ENCODE data around the gene ACP3.

ACP3 gene

DNA sequence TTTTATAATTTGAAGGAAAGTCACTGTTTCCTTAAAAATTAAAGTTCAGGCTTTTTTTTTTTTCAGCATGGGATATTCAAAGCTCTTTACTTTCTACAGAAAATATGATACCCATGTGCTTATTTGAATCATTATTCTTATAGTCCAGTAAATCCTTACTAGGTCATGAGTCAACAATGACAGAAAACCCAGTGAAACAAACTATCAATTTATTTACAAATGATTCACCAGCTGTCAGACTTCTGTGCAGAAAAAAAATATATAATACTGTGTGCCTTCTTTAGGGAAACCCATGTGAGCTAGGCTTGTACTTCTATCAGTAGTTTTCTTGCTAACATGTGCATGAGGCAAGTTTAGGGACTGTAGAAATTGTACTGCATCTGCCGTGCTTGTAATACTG is 1.2 kb downstream of the ACP3 start:
- DNase-seq (ENCODE audit: low read depth, low spot score), result no peak

DNA sequence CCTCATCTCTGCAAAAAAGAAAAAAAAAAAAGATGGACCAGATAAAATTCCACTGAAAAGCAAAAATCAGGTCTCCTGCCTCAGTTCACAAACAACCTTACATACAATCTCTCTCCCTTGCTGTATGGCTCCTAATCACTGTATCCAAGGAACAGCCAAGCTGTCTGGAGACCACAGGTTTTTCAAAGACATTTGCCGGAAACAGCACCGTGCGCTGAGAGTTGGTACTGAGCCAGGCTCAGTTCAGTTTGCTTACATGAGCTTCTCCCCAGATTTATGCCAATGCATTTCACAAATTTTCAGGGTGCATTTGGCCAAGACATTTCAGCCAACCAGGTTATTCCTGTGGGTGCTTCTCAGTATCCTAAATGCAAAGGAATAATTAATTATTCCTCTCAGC is 4.1 kb downstream of the ACP3 start:
- no peak for DNase-seq (ENCODE audit: low read depth, low spot score)

DNA sequence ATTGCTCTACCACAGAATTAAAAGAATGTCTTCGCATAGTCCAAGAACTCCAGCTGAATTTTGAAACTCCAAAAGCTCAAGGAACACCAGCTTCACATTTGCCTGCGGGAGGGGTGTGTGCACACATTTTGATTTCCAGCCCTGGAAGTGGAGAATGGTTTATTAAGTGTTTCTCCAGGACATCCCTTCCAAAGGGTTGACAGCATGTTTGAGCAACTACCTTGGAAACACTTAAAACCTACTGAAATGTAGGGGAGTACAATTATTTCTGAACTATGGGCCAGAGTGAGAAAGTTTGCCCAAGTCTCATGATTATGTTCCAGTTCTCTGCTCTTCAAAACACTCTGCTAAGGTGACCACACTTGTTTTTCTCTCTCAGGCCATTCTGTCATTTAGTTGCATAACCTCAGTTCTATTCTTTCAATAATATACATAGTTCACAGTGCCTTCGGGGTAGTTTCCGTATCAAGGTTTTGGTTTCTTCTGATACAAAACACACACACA is 7.9 kb downstream of the ACP3 start:
- no peak for DNase-seq (ENCODE audit: low read depth, low spot score)

DNA sequence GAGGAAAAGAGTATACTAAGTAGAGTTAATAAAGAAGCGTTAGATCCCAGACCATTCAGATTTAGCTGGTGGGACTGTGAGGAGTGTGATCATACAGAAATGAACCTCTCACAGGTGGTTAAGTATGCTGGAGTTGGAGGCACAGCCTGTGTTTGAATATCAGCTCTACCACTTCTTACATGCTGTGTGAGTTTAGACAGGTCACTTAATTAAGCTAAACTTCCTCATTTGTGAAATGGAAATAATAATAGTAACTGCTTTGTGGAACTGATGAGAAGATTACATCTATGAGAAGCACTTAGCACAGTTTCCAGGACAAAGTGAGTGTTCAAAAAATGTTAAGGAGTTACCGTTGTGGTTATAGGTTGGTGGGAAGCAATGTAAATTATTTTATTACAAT is 8.4 kb downstream of the ACP3 start:
- DNase-seq (ENCODE audit: low read depth, low spot score), result no peak

DNA sequence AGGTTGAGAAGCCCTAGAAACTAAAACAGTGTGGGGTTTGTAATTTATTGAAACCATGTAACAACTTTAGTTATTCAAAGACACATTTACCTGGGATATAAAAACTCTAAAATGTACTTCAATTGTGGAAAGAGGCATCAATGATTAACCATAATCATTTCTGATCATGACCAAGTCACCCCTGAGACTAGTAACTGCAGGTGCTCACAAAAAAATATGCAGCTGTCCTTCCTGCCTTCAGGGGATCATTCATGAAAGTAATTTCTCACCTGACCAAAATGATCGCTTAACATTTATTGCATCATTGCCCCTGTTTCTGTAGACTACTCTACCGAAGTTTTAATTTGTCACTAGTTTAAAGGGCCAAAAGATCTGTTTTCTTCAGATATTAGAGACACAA is 9.0 kb downstream of the ACP3 start:
- no peak for DNase-seq (ENCODE audit: low read depth, low spot score)

DNA sequence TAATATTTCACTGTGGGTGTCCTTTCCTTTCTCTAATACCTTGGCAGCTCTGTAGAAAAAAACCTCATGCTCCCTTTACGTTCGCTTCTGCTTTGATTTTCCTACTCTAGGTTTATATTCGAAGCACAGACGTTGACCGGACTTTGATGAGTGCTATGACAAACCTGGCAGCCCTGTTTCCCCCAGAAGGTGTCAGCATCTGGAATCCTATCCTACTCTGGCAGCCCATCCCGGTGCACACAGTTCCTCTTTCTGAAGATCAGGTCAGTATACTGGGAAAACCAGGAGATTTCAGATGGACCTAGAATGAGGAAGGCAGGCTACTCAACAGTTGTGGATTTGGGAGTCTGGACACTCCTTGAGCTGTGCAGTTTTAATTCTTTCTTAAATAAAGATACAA is 14.9 kb downstream of the ACP3 start:
- DNase-seq (ENCODE audit: low read depth, low spot score), result no peak

DNA sequence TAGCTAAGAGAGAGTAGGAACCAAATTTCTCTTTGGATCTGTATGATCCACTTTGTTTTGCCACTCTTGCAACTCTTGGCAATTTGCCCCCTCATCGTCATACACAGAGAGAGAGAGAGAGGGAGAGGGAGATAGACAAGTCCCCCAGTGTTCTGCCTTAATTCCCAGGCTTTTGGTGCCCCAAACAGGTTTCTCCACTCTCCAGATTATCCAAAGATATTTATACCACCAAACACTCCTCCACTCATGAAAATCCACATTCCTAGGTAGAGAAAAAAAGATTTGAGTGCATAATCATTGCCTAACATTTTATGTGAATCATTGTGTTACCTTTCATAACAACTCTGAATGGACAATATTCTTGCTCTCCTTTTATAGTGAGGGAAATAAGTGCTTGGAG is 15.3 kb downstream of the ACP3 start:
- DNase-seq (ENCODE audit: low read depth, low spot score), result no peak

DNA sequence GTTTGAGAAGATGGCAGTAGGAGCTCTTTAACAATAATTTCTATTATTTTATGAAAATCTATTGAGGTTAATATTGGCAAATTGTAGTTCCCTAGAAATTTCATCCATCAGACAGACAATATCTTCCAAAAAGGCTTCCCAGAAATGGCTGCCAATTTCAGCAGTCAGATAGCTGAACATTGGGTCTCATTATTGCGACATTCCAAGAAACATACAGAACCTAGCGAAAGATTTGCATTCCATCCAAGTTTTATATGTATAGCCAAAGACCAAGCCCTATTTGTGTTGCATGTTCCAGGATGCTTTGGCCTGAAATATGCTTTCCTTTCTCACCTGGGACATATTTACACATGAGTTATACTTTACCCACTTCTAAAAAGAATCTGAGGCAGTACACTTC is 24.5 kb downstream of the ACP3 start:
- no peak for DNase-seq (ENCODE audit: low read depth, low spot score)

DNA sequence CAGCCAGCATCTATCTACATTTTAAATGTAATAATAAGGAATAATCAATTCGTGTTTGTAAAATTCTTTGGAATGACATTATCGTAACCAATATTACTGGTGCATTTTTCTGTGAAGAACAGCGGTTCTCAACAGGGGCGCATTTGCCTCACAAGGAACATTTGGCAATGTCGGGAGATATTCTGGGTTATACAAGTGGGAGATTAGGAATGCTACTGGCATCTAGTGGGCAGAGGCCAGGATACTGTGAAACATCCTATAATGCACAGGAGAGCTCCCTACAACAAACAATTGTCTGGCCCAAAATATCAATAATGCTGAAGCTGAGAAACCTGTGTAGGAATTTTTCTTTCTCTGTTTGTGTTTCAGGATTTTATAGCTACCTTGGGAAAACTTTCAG is 25.0 kb downstream of the ACP3 start:
- no peak for DNase-seq (ENCODE audit: low read depth, low spot score)

DNA sequence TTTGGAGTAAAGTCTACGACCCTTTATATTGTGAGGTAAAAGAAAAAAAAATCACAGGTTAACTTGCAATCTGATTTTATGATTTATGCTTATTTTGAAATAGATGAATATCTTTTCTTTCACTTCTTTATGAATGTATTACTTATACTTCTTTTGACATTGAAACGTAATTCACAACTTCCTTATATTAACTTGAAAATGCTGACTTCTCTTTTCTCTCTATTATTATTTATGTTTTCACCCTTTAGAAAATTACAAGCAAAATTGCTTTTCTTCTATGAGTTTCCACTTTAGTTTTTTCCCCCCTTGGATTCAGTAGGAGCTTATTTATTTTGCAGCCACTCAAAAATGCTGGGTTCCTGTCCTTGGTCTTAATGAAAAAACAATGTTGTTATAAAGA is 25.4 kb downstream of the ACP3 start:
- no peak for DNase-seq (ENCODE audit: low read depth, low spot score)

DNA sequence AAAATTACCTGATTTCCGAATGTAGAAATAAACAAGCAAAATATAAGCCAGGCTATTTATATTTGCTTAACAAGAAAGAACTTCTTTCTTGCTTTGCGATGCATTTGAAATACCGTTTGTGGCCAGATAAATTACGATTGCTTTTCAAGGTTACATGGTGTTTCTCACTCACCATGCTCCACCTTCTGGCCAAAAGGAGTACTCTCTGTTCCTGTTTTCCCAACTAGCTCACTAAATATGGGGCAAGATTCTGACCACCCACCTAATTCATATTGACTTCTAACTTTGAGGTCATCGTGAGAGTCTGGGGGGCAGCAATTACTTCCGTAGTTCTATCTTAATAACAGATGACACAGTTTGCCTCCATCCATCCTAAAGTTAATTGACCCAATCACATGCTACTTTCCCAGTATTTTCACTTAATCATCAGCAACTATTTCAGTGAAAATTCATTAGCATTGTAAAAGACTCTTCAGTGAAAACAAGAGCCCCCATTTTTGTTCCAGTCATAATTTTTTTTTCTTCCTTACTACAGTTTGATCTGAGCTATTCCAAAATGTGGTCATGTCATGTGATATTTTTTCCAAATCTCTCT is 25.9 kb downstream of the ACP3 start:
- peak; percentile 59 for DNase-seq (ENCODE audit: low read depth, low spot score)

DNA sequence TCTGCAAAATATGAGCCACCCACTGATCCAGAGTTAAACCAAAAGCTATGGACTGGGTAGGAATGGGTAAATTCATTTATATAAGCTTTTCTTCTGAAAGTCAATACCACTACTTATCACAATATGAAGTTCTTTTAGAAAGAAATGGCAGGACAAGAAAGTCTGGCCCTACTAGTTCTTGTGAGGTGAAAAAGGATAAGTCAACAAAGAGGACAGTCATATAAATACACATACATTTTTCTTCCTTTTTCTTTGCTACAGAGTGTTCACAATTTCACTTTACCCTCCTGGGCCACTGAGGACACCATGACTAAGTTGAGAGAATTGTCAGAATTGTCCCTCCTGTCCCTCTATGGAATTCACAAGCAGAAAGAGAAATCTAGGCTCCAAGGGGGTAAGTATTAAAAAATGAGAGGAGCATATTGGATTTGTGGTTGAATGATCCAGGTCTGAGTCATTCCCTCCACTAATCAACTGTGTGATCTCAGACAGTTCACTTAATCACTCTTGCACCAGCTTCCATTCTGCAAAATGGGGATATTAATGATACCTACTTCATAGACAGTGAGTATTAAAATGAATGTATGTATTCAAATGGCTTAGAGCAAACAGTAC is 27.6 kb downstream of the ACP3 start:
- DNase-seq (ENCODE audit: low read depth, low spot score), result no peak

DNA sequence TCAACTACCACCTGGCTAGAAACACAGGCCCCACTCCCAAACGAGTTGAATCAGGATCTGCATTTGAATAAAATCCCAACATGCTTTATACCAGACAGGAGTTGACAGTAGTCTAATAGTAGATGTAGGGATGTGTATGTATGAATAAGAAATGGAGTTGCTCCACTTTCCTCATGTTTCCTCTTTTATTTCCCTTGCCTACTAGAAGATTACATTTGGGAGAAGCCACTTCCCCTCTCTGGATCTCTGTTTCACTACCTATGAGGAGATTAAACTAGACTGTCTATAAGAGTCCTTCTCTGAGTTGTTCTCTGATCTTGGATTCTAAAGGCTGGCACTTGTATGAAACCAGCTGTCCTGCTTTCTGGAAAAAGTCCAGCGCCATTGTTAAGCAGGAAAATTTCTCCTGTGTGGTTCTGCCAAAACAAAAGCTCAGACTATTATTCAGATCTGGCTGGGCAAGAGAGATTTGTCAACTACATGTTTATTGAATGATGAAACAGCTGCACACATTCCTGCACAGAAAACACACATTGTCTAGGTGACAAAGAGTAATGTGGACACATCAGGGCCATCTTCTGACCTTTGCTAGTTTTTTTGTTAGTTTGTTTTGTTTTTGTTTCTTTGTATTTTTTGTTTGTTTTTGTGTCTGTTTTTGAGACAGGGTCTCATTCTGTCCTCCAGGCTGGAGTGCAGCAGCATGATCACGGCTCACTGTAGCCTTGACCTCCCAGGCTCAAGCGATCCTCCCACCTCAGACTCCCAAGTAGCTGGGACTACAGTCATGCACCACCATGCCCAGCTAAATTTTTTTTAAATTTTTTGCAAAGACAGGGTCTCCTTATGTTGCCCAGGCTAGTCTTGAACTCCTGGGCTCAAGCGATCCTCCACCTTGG is 29.9 kb downstream of the ACP3 start:
- no peak for DNase-seq (ENCODE audit: low read depth, low spot score)

DNA sequence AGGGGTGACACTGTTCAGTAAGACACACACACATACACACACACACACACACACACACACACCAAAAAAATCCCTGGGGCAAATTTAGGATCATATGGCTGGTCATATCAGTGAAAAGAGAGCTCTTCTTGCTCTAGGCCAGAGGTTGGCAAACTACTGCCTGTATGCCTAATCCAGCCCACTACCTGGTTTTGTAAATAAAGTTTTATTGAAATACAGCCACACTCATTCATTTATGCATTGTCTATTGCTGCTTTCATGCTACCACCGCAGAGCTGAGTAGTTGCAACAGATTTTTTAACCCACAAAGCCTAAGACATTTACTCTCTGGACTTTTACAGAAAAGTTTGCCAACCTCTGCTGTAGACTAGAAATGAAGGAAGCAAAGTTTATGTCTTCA is 30.6 kb downstream of the ACP3 start:
- no peak for DNase-seq (ENCODE audit: low read depth, low spot score)

DNA sequence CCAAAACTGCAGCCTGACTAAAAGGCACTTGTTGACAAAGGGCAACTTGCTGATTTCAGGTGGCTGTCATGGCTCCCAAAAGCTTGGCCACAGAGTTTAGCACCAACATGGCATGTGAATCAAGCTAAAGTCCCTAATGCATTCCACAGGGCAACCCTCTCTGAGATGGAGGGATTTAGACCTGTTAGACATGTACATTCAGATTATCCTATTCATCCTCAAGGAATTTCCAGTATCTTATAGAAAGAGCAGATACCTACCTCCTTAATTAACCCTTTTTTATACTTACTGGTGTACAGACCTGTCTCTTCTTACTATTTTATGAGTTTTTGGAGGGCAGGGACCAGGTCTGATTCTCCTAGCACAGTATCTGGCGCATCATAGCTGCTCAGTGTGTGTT is 31.3 kb downstream of the ACP3 start:
- DNase-seq (ENCODE audit: low read depth, low spot score), result no peak

DNA sequence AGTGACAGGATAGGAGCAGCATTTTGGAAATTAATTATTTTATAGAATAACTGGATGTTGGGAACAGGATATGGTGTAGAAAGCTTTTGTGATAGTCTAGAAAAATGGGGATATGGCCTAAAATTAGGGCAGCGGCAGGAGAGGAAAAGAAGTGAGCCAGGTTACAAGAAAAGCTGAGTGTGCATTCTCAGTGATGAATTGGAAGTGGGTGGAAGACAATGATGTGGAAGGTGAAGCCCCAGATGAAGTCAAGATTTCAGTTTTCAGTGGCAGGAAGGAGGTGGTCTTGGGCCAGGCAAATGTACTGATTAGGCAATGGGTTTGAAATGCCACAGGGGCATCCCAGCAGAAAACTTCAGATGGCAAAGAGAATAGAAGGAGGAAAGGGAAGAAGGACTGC is 33.6 kb downstream of the ACP3 start:
- DNase-seq (ENCODE audit: low read depth, low spot score), result no peak

DNA sequence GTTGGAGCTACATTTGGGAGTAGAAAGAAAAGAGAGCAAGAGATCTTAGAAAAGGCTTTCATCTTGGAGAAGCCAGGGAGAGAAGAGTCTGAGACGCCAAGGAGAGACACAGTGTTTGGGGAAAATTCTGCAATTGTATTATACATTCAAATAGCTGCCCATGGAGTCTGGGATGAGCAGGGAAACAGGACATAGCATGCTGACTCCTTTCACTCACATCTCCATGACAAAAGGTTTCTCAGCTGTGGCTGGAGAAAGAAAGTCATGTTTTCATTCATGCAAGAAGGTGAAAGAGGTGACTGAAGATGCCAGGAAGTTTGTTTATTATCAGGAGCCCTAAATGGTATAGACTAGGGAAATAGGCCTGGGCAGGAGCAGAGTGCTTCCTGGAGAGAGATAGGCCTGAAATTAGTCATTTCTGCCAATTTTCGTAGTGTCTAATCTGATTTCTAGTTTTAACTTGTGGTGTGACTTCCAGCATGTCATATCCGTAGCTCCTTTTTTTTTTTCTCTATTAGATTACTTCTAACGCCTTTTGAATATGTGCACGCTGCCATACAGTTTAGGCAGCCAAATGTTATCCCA is 34.1 kb downstream of the ACP3 start:
- no peak for DNase-seq (ENCODE audit: low read depth, low spot score)

DNA sequence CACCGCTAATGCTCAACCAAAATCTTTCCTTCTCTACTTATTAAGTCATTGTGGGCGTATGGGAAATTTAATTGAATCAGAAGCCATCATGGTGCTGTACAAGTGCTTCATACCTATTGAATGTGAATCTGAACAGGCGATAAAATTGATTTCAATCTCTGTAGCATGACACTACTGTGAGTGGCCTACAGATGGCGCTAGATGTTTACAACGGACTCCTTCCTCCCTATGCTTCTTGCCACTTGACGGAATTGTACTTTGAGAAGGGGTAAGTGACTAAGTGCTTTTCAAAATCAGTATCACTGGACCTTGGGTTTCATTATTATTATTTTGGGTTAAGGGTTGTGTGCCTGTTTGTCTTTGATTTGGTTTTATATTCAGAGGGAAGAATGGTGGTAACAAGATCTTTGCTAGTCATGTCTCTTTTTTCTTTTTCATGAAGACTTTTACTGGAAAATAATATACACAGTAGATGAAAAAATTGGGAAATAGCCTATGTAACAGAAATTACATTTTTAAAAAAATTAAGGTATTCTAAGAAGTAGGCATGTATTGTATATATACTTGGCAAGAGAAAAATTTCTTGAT is 35.4 kb downstream of the ACP3 start:
- peak; percentile 49 for DNase-seq (ENCODE audit: low read depth, low spot score)

DNA sequence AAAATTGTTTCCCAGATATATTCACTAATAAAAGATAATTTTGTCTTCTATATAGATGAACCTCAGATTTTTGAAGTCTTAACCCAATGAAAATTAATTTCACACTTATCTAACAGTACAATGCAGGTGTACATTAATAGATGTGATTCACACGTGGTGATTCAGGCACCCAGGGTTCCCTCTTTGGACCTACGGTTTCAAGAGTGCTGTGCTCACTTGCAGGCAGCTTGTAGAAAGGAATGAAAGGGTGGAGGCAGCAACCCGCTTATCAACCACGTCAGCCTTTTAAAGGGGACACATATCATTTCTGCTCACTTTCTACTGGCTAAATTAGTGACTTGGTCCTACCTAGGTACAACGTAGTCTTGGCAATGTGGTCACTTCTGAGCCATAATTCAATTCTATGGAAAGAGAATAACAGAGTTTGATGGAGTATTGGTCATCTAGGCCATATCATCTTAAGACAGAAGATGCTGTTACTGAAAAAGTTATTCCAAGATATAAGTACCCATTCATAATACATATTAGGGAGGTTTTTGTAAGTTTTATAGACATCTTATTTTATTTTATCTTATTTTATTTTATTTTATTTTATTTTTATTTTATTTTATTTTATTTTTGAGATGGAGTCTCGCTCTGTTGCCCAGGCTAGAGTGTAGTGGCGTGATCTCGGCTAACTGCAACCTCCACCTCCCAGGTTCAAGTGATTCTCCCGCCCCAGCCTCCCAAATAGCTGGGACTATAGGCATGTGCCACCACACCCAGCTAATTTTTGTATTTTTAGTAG is 37.9 kb downstream of the ACP3 start:
- DNase-seq (ENCODE audit: low read depth, low spot score), result no peak

DNA sequence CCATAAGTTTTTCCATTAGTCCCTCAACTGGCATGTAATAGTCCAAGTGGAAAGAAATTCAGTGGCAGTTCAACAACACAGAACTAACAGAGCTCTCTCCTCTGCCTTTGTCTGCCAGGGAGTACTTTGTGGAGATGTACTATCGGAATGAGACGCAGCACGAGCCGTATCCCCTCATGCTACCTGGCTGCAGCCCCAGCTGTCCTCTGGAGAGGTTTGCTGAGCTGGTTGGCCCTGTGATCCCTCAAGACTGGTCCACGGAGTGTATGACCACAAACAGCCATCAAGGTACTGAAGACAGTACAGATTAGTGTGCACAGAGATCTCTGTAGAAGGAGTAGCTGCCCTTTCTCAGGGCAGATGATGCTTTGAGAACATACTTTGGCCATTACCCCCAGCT is 39.4 kb downstream of the ACP3 start:
- no peak for DNase-seq (ENCODE audit: low read depth, low spot score)

DNA sequence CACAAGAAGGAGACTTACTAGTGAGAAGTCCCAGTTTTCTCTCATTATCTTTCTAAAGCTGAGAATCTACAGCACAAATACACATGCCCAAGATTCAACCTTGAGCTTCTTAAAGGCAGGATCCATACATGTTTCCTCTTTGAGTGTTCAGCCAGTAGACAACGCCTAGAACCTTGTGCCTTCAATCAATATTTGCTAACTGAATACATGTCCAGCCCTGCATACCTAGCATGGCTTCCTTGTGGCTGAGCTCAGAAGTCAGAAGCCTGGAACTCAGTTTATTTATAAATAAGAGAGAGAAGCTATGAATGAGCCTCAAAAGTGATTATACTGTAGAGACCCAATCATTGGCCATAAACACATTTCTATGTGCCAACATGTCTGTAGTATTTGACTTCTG is 43.5 kb downstream of the ACP3 start:
- DNase-seq (ENCODE audit: low read depth, low spot score), result no peak
